OCI-LY7 (cell line): Measurements from ENCODE around the gene IMMT. TPM values are rescaled to one million over a fixed set of nuclear protein-coding genes. Genes with fewer than 3 reads are reported as not detected.

Experiments
- BruUV-seq: library from RNA; stranded (reverse); fragments of 400-500 nt; replicated peaks from 2 replicates; lab custom pipeline; 2021; lab: Mats Ljungman, UMichigan
- CTCF ChIA-PET: fragments of 300-600 bp; sonication (Branson Sonifier 250); formaldehyde crosslinking; loops from one replicate; lab custom pipeline; 2022; ENCODE audit warnings: antibody characterized with exemption; ENCODE audit not compliant: unreplicated experiment; lab: Charles Lee
- POLR2A ChIA-PET: fragments of 300-600 bp; sonication (Branson Sonifier 250); formaldehyde crosslinking; loops from one replicate; lab custom pipeline; 2022; ENCODE audit warnings: antibody characterized with exemption; lab: Charles Lee
- DNase-seq: peaks from one replicate; pipeline ENCODE4 v3.0.0-alpha.2; 2015; ENCODE audit warnings: low spot score
- H2AFZ ChIP-seq: fragments of 200-600 bp; sonication (generic), shearing (Covaris generic); 2 replicates; pipeline ENCODE4 v1.6.1; 2014; ENCODE audit warnings: mild to moderate bottlenecking, antibody characterized with exemption, low read length, moderate library complexity
- H3K27ac ChIP-seq: fragments of 200-600 bp; sonication (generic); 2 replicates; pipeline ENCODE4 v1.5.1; 2014; ENCODE audit warnings: mixed run types, low read depth, mild to moderate bottlenecking, moderate library complexity, low read length, inconsistent platforms; ENCODE audit not compliant: poor library complexity, severe bottlenecking
- H3K36me3 ChIP-seq: fragments of 200-600 bp; sonication (generic); 2 replicates; pipeline ENCODE4 v1.6.1; 2014; ENCODE audit warnings: mild to moderate bottlenecking, antibody characterized with exemption, low read length, moderate library complexity, mixed read lengths; ENCODE audit not compliant: insufficient read depth
- H3K4me1 ChIP-seq: fragments of 200-600 bp; sonication (generic); 2 replicates; pipeline ENCODE4 v1.5.1; 2014; ENCODE audit warnings: mild to moderate bottlenecking, low read length; ENCODE audit not compliant: insufficient read depth, poor library complexity, severe bottlenecking
- H3K4me2 ChIP-seq: fragments of 200-600 bp; sonication (generic); 2 replicates; pipeline ENCODE4 v1.6.1; 2014; ENCODE audit warnings: mild to moderate bottlenecking, low read length
- H3K4me3 ChIP-seq: fragments of 200-600 bp; sonication (generic); 2 replicates; pipeline ENCODE4 v1.5.1; 2014; ENCODE audit warnings: mild to moderate bottlenecking, low read depth, low read length; ENCODE audit not compliant: poor library complexity, severe bottlenecking
- H3K79me2 ChIP-seq: fragments of 200-600 bp; sonication (generic); 2 replicates; pipeline ENCODE4 v1.6.1; 2016; ENCODE audit warnings: low read depth, mild to moderate bottlenecking, low read length, moderate library complexity, mixed read lengths; ENCODE audit not compliant: insufficient read depth
- H3K9me2 ChIP-seq: fragments of 200-600 bp; sonication (generic); 2 replicates; pipeline ENCODE4 v1.6.1; 2016; ENCODE audit warnings: mild to moderate bottlenecking, low read length, mixed read lengths; ENCODE audit not compliant: insufficient read depth
- H3K9me3 ChIP-seq: fragments of 200-600 bp; sonication (generic); 2 replicates; pipeline ENCODE4 v1.6.1; 2014; ENCODE audit warnings: mild to moderate bottlenecking, mixed run types, low read length, mixed read lengths
- H4K20me1 ChIP-seq: fragments of 200-600 bp; sonication (generic); 2 replicates; pipeline ENCODE4 v1.6.1; 2014; ENCODE audit warnings: mild to moderate bottlenecking, antibody characterized with exemption, low read length, moderate library complexity, mixed read lengths; ENCODE audit not compliant: insufficient read depth
- CTCF ChIP-seq: fragments of 200-600 bp; sonication (generic); conservative IDR thresholded peaks from 2 replicates; pipeline ENCODE4 v1.5.1; 2014; ENCODE audit warnings: mild to moderate bottlenecking, antibody characterized with exemption, low read length, moderate library complexity, mixed read lengths
- EZH2phosphoT487 ChIP-seq: fragments of 200-600 bp; sonication (generic); IDR thresholded peaks from 2 replicates; pipeline ENCODE4 v1.6.1; 2018; ENCODE audit warnings: low read depth, borderline replicate concordance, mild to moderate bottlenecking, mixed run types, antibody characterized with exemption, low read length, moderate library complexity, mixed read lengths
- intact Hi-C: fragments of 100-400 bp; cut with micrococcal nuclease; formaldehyde crosslinking; loops from one replicate; pipeline ENCODE4 v1.10.0; 2022; ENCODE audit not compliant: unreplicated experiment
- total RNA-seq, 2 experiments: library from RNA; depleted of rRNA in 1 of 2; stranded (reverse); fragments of >200 nt in 1 of 2; shearing (Covaris generic) in 1 of 2; gene quantifications; 2 replicates each; pipeline ENCODE4 v1.2.3, GENCODE V29; 2014 to 2022

IMMT gene
- total RNA-seq, 2 experiments from 2014 or later = 77.3 to 128 TPM

- Histone ChIP-seq H3K9me2 (no peaks in the 10 kb centered on the region), H3K4me3 (peak overlapping the region; percentile 95), H3K36me3 (peaks cover 19% of the 10 kb centered on the region), H3K27ac (peak overlapping the region; percentile 94), H3K79me2 (peaks cover 72% of the 10 kb centered on the region), H2AFZ (peak overlapping the region; percentile 61; the same call in 1 of the 2 replicates), H3K4me2 (peak overlapping the region; percentile 92), H3K9me3 (no peaks in the 10 kb centered on the region), H4K20me1 (peaks cover 21% of the 10 kb centered on the region), H3K4me1 (peaks cover 42% of the 10 kb centered on the region)
- intact Hi-C loops = loop anchor here (2.0 kb wide), 1 partner anchor 245 kb away; the partner anchor contains the start of gene KDM3A
- no peak for DNase-seq
- CTCF ChIA-PET = no interaction called here
- POLR2A ChIA-PET = interaction anchor here (0.6 to 2.4 kb wide), 7 partner anchors 10 to 245 kb away, joined by 3 to 14 read pairs (median 4); partner anchors contain the start of gene KDM3A
- TF ChIP-seq EZH2phosphoT487 (no peak), CTCF (no peak)
- TSS peak; percentile 66 for BruUV-seq
These were observed 636 bp upstream of the IMMT start for GRCh38 chr2:86195808-86196387.

- H3K27ac ChIP-seq = peak overlapping the region; percentile 94
- ChIA-PET CTCF (no interaction called here), POLR2A (interaction anchor here (1.1 to 2.4 kb wide), 4 partner anchors 9 to 40 kb away, joined by 3 to 14 read pairs (median 6); no protein-coding TSS in a partner anchor)
- H3K4me1 ChIP-seq = peaks cover 44% of the 10 kb centered on the region
- no peak for TF ChIP-seq EZH2phosphoT487
- no peak for TF ChIP-seq CTCF
- DNase-seq = no peak
- peaks cover 72% of the 10 kb centered on the region for H3K79me2 ChIP-seq
- no peak overlapping the region; the same call in 1 of the 2 replicates for H2AFZ ChIP-seq
- peak overlapping the region; percentile 95 for H3K4me3 ChIP-seq
- peak overlapping the region; percentile 92 for H3K4me2 ChIP-seq
- intact Hi-C loops = loop anchor here (2.0 kb wide), 1 partner anchor 246 kb away; the partner anchor contains the start of gene KDM3A
- H3K36me3 ChIP-seq = peaks cover 31% of the 10 kb centered on the region
- no peaks in the 10 kb centered on the region for H3K9me3 ChIP-seq
- no TSS peak for BruUV-seq
- H3K9me2 ChIP-seq = no peaks in the 10 kb centered on the region
- H4K20me1 ChIP-seq = peaks cover 21% of the 10 kb centered on the region
These were observed 559 bp downstream of the IMMT start for GRCh38 chr2:86194751-86195054.
